Heart left ventricle (tissue), 16 donors: ENCODE data around the gene BATF. TPM values are rescaled to one million over a fixed set of nuclear protein-coding genes. Genes with fewer than 3 reads are reported as not detected.

ENCODE experiments used
- ATAC-seq, 4 donors: fragments of 200-7000 bp; cut with Tn5 transposase; one replicate each; pipeline ENCODE4 v1.9.1; 2020 to 2022; ENCODE audit warnings: moderate library complexity in 4 of 4, mild to moderate bottlenecking in 3 of 4, moderate number of reproducible peaks in 1 of 4
- DNase-seq, 5 donors: peaks; one replicate each; pipeline ENCODE4 v3.0.0-alpha.2; 2020
- H3K27ac ChIP-seq, 12 donors: fragments of 200-600 bp; sonication (generic) in 4 of 12; one replicate each; pipeline versions ENCODE4 v1.5.0 to v1.8.0; 2016 to 2022; ENCODE audit warnings: mild to moderate bottlenecking in 2 of 12
- H3K27me3 ChIP-seq, 9 donors: fragments of 200-600 bp; sonication (generic) in 2 of 9; one replicate each; pipeline versions ENCODE4 v1.5.1 to v1.8.0; 2016 to 2022; ENCODE audit warnings: mild to moderate bottlenecking in 3 of 9
- H3K36me3 ChIP-seq, 9 donors: fragments of 200-600 bp; sonication (generic) in 2 of 9; one replicate each; pipeline versions ENCODE4 v1.5.0 to v1.8.0; 2018 to 2022; ENCODE audit warnings: mild to moderate bottlenecking in 2 of 9
- H3K4me1 ChIP-seq, 12 donors: fragments of 200-600 bp; sonication (generic) in 4 of 12; one replicate each; pipeline versions ENCODE4 v1.5.0 to v1.8.0; 2016 to 2022; ENCODE audit warnings: mild to moderate bottlenecking in 3 of 12
- H3K4me3 ChIP-seq, 12 donors: fragments of 200-600 bp; sonication (generic) in 4 of 12; one replicate each; pipeline versions ENCODE4 v1.5.0 to v1.8.0; 2017 to 2022; ENCODE audit warnings: mild to moderate bottlenecking in 9 of 12, moderate library complexity in 4 of 12
- H3K9me3 ChIP-seq, 12 donors: fragments of 200-600 bp; sonication (generic) in 4 of 12; one replicate each; pipeline versions ENCODE4 v1.5.0 to v1.8.0; 2016 to 2022; ENCODE audit warnings: mild to moderate bottlenecking in 1 of 12
- CTCF ChIP-seq, 12 donors: fragments of 200-600 bp; sonication (generic) in 4 of 12; IDR thresholded peaks; one replicate each; pipeline versions ENCODE4 v1.5.0 to v1.8.0; 2018 to 2022; ENCODE audit warnings: antibody characterized with exemption in 12 of 12, mild to moderate bottlenecking in 5 of 12
- POLR2A ChIP-seq, 2 donors: fragments of 450-650 bp; IDR thresholded peaks; one replicate each; pipeline ENCODE4 v1.6.1; 2017; ENCODE audit warnings: antibody characterized with exemption in 2 of 2, mild to moderate bottlenecking in 2 of 2, moderate library complexity in 2 of 2
- WGBS, 4 donors: extraction: QIAGEN DNeasy Blood & Tissue Kit in 2 of 4; methylation state at CpG; one replicate each; pipeline versions ENCODE4 v1.1.5 to v1.1.7; 2013 to 2018; 5-methylcytosine and 5-hydroxymethylcytosine counted together
- intact Hi-C, 10 donors: fragments of 100-400 bp; cut with DNase I; formaldehyde crosslinking; loops; one replicate each; pipeline versions ENCODE4 v1.11.1 to v1.14.2; 2022
- polyA plus RNA-seq, 2 donors: library from polyadenylated mRNA; stranded (reverse); fragments of 200-250 nt; gene quantifications; one replicate each; pipeline ENCODE4 v1.2.3, GENCODE V29; 2013
- total RNA-seq, 9 donors: library from RNA; depleted of rRNA in 2 of 9; stranded (reverse); fragments of >200 nt in 2 of 9; fragmentation: NEBNext Ultra II Directional in 3 of 9; extraction: Animal tissue kit (Norgen Biotek cat#: 25700) in 3 of 9; gene quantifications; one replicate each; pipeline versions ENCODE4 v1.1.0 to v1.2.4, GENCODE V29; 2016 to 2023
- donor health status: ischemic (EF 13 %, LVEDD 7.1; RV severe dilation, severe dysfunction).
- donor health status: healthy with polysubstance abuse.
- donor health status: DM: no; HTN: yes; CAD: no.
- donor health status: DM: no; HTN: no; CAD: no.
- donor health status: ischemic (EF 25% LVEDD 6.9; RV normal size, moderate dysfunction).
- donor health status: ischemic (EF 25% LVEDD 5.7; RV mildly dilated, moderate dysfunction).
- donor health status: healthy.
- donor health status: DM: yes; HTN: yes; CAD: no.
- donor health status: ischemic (EF 35%, LVEDD 5.7; RV mildly dilated, moderate dysfunction).
- donor health status: nonischemic (EF 11% LVEDD 7.7; RV severe dilation, severe dysfunction).
- donor health status: DM: yes; HTN: yes; CAD: no.
- donor health status: PGD.
- donor health status: ischemic (EF 29% LVEDD 5.4; RV normal size, mild dysfunction).
- donor health status: nonischemic (EF 23%, LVEDD 6.1; RV moderate dilation, normal function).

The BATF gene
- total and polyA plus RNA-seq, 11 donors = 0.40 to 8.3 (median 1.0) TPM; not detected in 1

DNA sequence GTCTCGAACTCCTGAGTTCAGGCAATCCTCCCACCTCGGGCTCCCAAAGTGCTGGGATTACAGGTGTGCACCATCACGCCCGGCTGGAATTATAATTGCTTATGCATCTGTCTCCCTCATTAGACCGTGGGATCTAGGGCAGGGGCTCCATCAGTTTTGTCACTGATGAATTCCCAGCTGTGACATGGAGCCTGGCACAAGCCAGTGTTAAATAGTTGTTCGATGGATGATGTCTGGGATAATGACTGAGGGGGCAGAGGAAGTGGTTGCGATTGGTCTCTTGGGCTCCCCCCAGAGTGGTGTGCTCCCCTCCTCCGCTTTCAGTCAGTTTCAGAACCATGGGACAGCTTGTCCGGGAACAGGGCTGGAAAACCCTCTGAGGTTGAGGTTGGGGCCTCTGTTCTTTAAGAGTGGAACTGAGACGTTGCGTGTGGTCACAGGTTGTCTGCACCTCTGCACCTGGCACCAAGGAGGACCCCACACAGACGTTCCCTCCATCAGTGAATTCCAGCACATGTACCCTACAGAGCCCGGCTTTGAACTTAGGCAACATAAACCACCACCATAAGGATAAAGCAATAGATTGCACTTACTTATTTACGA, 30.8 kb upstream of the BATF start:
- intact Hi-C loops = loop anchor here in 1 of 10 donors (5.0 kb wide), 1 partner anchor 359 kb away; no protein-coding TSS in a partner anchor
- Histone ChIP-seq H3K4me3 (no peak overlapping the region), H3K27ac (no peak overlapping the region), H3K36me3 (no peaks in the 10 kb centered on the region), H3K27me3 (no peaks in the 10 kb centered on the region), H3K9me3 (no peaks in the 10 kb centered on the region), H3K4me1 (peaks cover 0 to 11% (median 0%) of the 10 kb centered on the region in 12 donors)
- ATAC-seq = no peak
- TF ChIP-seq POLR2A (IDR thresholded peaks at IDR 0.05) (no peak), CTCF (IDR thresholded peaks at IDR 0.05) (no peak)
- 77 to 83% (median 79%) methylated on average over 14 of the region's 14 CpGs for WGBS, 4 donors
- DNase-seq = no peak

DNA sequence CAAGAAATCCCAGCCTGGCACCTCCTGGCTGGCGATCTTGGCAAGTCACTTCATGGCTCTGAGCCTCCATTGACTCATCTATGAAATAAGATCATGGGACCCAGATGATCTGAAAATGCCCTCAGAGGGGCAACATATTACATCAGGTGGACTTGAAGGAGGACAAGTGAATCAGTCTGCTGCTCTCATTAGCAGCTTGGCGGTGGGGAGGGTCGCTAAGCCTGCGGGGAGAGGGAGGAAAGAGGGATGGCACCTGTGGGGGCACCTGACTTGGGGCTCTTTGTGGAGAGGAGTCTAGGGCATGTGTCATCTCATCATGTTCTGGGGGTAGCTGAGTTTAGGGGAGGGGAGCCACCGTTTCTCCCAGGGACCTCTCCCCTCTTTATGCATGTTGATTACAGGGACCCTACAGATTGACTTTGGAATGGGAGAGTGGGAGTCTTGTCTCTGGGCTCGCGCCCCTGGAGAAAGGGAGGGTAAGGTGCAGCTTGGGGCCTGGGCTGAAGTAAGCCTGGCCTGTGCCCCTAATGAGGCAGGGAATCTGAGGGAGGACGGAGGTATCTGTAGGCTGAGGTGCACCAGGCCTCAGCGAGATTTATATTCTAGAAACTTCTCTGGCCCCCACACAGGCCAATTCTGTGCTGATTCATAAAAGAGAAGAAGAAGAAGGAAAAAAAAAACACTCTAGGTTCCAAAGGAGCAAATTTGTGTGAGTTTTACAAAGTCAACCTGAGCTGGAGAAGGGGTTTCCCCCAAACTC, 29.3 kb upstream of the BATF start:
- WGBS, 4 donors = 87 to 92% (median 92%) methylated on average over 9 of the region's 9 CpGs
- intact Hi-C loops = loop anchor here in 1 of 10 donors (5.0 kb wide), 1 partner anchor 361 kb away; no protein-coding TSS in a partner anchor
- ATAC-seq = no peak
- Histone ChIP-seq H3K4me3 (no peak overlapping the region), H3K4me1 (peaks cover 0 to 16% (median 0%) of the 10 kb centered on the region in 12 donors), H3K27ac (no peak overlapping the region), H3K36me3 (no peaks in the 10 kb centered on the region), H3K27me3 (no peaks in the 10 kb centered on the region), H3K9me3 (no peaks in the 10 kb centered on the region)
- no peak for DNase-seq
- no peak for TF ChIP-seq POLR2A (IDR thresholded peaks at IDR 0.05)
- no peak for TF ChIP-seq CTCF (IDR thresholded peaks at IDR 0.05)

- TF ChIP-seq POLR2A (IDR thresholded peaks at IDR 0.05) = no peak
- no peak for TF ChIP-seq CTCF (IDR thresholded peaks at IDR 0.05)
- no peak overlapping the region for H3K4me3 ChIP-seq
- no peak overlapping the region for H3K27ac ChIP-seq
- DNase-seq (no peak), ATAC-seq (no peak)
- intact Hi-C loops = loop anchor here in 1 of 10 donors (5.0 kb wide), 1 partner anchor 361 kb away; no protein-coding TSS in a partner anchor
- peaks cover 0 to 14% (median 0%) of the 10 kb centered on the region in 12 donors for H3K4me1 ChIP-seq
- H3K27me3 ChIP-seq = no peaks in the 10 kb centered on the region
- no peaks in the 10 kb centered on the region for H3K9me3 ChIP-seq
- H3K36me3 ChIP-seq = no peaks in the 10 kb centered on the region
- WGBS, 4 donors = 84 to 90% (median 85%) methylated on average over 8 of the region's 8 CpGs
Measured at GRCh38 chr14:75493592-75494087, 28.6 kb upstream of the BATF start.

- Histone ChIP-seq H3K4me1 (peaks cover 0 to 12% (median 0%) of the 10 kb centered on the region in 12 donors), H3K4me3 (no peak overlapping the region), H3K9me3 (no peaks in the 10 kb centered on the region), H3K36me3 (no peaks in the 10 kb centered on the region), H3K27me3 (no peaks in the 10 kb centered on the region), H3K27ac (no peak overlapping the region)
- DNase-seq (no peak), ATAC-seq (no peak)
- WGBS, 4 donors = 91 to 98% (median 93%) methylated on average over 5 of the region's 5 CpGs
- TF ChIP-seq POLR2A (IDR thresholded peaks at IDR 0.05) (no peak), CTCF (IDR thresholded peaks at IDR 0.05) (no peak)
- intact Hi-C loops = loop anchor here in 2 of 10 donors (5.0 kb wide), 2 partner anchors 67 to 363 kb away; no protein-coding TSS in a partner anchor
Measured at GRCh38 chr14:75494896-75495295, 27.4 kb upstream of the BATF start.
